Pulmonary artery endothelial cell (primary cell): Measurements from ENCODE around the gene FAM3B. TPM values are rescaled to one million over a fixed set of nuclear protein-coding genes. Genes with fewer than 3 reads are reported as not detected.

ENCODE experiments used
- DNase-seq: peaks from one replicate; pipeline ENCODE4 v3.0.0-alpha.2; 2011; ENCODE audit warnings: low read depth, low spot score
- total RNA-seq: library from RNA; depleted of rRNA; stranded (reverse); fragments of >200 nt; gene quantifications from 2 replicates; pipeline ENCODE4 v1.2.3, GENCODE V29; 2014

The FAM3B gene
- total RNA-seq, 1 donor from 2014 or later: not detected

DNA sequence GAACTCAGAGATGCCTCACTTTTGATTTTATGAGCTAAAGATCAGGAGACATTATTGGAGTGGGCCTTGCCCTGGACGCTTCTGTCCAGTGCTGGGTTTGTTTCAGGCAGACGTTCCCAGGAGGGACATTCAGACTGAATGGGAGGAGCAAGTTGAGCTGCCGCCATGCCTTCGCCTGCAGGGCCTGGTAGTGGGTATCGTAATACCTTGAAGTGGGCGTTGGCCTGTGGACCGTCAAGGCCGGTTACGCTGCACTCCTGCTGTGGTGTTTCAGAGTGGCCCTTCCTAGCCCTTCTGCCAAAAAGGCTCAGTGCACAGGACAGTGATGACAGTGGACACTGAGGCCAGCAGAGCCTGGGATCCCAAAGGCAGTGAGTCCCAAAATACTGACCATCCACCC lies 1.6 kb downstream of the FAM3B start:
- DNase-seq: no peak

DNA sequence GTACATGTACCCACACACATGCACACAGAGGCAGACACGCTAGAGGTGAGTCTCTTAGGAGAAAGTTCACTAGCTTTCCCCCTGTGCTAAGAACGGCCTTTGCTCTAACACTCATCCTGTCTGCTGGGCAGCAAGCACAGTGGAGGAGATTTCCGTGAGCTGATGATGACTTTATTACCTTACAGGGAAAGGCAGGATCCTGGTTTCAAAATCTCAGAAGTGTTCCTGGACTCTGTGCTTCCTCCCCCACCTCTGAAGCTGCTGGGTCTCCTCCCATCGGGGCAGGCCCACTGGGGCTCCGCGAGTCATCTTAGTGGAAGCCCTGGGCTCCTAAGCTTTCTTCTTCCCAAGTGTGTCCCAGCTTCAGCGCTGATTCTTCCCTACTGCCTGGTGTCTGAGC lies 2.7 kb downstream of the FAM3B start:
- no peak for DNase-seq

DNA sequence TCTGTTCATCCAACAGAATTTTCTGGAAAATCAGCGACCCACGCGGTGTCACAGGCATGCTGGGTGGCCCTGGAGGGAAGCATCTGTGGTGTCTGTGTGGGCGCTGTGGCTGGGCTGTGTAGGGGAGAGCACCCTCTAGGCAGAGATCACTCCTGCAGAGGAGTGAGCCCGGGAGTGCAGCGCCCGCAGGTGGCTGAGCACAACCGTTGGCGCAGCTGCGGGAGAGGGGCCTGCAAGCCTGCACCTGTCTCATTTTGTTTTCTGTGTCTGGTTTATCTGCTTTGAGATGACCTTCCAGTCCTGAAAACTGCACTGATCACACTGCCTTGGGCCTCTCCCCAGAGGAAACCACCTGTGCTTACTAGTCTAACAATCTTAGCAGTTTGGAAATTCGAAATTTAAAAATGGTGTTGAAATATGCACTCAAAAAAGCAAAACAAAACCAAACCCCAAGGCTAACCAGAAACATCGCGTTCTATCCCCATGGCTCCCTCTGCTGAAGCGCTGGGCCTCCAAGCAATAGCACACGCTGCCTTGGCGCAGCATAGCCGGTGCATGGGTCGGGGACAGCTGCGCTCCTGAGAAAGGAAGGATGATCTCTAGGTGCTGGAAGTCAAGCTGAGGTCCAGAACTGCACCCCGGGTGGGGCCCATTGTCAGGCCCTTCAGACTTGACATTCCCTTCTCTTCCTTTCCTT lies 4.8 kb downstream of the FAM3B start:
- DNase-seq: no peak

DNA sequence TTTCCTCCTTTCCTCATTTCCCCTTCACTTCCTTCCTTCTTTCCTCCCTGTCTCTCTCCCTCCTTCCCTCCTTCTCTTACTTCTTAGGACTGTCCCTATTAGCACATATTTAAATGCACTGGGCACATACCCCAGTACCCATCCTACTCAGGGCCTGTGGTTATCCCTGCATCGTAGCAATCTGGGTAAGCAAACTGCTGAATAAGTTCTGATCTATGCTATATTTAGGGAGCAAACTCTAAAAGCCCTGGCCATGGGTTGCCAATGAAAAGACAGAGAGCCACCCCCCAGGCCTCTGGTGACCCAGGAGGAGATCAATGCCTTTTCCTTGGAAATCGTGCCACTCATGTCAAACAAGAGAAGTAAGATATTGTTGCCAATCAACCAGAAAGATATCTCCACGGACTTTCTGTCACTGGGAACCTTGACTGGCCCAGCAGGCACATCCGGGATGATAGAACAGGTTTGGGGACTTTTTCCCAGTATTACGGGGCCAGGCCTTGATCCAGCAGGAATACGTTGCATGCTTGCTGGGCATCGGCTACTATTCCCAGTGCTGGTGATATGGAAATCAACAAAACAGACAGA lies 5.4 kb downstream of the FAM3B start:
- no peak for DNase-seq

GRCh38 chr21:41322496-41323382 lies 6.1 kb downstream of the FAM3B start:
- no peak for DNase-seq

DNA sequence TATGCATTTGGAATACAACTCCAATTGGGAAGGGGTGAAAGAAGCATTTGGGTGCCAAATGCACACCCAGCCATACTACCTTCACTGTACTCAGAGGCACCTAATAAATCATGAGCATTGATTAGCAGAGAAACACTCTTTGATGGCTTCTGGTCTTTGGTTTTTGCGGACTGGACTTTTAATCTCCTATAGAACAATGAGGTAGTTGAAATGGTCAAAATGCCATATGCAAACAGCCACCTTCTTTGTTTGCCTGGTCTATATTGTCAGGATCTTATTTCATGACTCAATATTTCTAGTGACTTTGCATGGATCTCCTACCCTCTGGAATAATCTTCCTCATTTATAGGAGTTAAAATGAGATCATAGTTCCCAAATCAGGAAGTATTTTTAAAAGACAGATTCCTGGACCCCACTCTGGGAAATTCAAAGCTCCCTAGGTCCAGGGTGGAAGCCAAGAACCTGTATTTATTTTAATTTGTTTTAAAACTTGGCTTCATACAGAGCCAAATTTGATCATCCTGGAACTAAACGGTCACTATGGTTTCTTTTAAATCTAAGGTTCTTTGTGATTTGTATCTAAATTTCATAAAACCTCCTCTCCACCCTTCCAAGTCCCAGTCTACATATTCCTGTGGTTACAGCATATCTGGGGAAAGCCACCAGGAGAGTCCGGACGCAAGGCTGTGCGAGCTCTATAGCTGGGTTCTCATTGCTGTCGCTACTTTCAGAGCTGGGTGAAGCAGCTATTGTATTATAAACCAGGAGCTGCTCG lies 8.7 kb downstream of the FAM3B start:
- no peak for DNase-seq

DNA sequence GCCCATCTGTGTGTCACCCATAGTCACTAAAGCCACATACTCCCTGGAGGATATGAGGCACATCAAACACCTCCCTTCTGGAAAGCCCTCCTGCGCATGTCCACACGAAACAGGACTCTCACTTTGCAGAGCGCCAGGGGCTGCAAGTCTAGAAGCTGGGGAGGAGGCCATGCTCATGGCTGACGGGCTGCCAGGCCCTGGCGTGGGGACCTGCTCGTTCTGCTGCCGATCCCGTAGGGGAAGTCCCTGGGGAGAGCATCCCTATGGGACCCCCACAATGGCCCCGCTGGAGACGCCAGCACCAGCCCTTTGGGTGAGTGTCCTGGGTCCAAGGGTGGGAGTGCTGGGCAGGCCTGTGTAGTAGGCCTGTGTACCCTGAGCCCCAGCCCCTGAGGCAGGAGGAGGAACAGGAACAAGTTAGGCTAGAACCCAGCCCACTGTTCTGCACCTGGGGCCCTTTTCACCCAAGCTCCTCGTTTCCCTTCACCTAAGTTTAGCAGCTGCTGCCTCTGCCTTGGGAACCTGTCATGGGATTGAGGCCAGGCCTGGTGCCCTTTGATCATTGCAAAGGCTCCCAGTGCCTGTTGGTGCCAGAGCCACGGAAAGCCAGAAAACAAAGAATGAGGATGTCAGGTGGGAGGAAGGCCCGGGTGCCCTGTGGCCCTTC lies 9.9 kb downstream of the FAM3B start:
- DNase-seq: no peak

GRCh38 chr21:41327753-41328152 lies 11.2 kb downstream of the FAM3B start:
- DNase-seq: no peak

DNA sequence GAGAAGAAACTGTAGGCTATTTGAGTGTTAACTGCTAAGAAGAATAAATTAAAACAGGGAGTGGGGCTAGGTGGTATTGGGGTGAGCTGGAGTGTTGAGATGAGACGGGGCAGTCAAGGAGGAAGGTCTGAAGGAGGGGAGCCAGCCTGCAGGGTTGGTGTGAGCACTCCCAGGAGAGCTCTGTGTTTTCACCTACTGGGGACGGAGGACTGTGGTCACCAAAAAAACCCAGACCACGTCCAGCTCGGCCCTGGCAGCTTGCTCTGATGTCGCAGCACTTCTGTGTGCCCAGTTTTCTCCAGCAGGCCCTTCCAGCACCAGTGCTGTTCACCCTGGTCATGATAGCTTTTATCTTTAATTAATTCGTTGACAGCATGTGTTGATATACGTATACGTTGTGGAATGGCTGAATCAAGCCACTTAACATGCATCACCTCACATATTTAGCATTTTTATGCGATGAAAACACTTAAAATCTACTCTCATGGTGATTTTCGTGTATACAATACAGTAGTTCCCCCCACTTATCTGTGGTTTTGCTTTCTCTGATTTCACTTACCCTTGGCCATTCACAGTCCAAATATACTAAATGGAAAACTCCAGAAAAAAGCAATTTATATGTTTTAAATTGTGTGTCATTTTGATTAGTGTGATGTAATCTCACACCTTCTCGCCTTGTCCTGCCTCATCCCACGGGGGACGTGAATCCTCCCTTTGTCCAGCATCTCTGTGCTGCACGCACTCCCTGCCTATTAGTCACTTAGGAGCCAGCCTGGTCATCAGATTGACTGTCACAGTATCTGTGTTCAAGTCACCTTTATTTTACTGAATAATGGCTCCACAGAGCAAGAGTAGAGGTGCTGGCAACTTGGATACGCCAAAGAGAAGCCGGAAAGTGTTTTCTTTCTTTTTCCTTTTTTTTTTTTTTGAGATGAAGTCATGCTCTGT lies 12.3 kb downstream of the FAM3B start:
- DNase-seq: no peak

GRCh38 chr21:41333752-41334151 lies 17.2 kb downstream of the FAM3B start:
- DNase-seq: no peak

GRCh38 chr21:41337515-41337914 lies 20.9 kb downstream of the FAM3B start:
- no peak for DNase-seq

DNA sequence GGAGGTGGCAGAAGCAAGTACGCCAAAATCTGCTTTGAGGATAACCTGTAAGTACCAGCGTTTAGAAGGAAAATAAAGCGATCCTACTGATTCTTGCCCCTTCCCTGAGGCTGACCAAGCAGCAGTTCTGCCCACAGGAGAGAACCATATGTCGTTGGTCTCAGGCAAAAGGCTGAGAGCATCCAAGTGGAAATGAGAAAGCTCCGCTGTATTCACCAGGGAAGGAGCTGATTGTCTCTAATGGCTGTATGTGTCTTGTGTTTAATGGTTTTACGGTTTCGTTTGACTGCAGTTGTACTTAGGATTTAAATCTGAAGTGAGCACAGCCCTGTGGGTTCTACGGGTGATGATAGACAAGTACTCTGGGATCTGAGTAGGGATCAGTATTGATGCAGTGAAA lies 21.9 kb downstream of the FAM3B start:
- DNase-seq: no peak

- DNase-seq: no peak
These were observed 25.4 kb downstream of the FAM3B start for GRCh38 chr21:41342035-41342434.

- DNase-seq: no peak
These were observed 27.5 kb downstream of the FAM3B start for GRCh38 chr21:41344146-41344545.

- DNase-seq: no peak
These were observed 28.8 kb downstream of the FAM3B start for GRCh38 chr21:41345356-41345755.

DNA sequence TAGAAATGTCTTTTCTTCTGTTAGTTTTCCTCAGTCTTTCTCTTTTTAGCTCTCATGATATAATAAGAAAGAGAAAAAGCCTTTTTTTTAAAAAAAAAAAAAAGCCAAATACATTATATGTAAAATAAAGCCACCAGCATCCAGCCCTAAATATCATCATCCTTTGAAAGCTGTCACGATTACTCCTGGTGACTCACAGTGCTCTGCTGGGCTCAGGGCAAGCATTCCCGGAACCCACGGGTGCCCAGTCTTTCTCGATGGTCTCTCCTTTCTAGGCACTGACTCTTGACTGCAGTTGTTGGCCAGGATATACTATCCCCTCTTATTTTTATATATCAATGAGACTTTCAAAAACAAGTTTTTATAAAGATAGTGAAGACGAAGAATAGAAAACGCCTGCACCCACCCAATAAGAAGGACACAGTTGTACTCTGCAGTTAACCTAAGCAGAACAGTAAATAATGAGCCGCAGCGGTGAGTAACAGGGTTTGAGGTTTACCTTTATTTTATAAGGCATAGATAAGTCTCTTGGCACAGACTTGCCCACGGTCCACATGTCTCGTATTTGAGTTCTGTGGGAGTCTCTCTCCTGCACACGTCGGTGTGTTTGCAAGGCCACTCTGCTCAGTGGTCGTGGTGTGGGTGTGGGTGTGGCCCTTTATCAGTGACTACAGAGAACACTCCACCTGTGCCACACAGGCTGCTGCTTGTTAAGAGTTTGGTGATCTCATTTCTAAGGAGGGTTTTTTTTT lies 29.5 kb downstream of the FAM3B start:
- DNase-seq: no peak

DNA sequence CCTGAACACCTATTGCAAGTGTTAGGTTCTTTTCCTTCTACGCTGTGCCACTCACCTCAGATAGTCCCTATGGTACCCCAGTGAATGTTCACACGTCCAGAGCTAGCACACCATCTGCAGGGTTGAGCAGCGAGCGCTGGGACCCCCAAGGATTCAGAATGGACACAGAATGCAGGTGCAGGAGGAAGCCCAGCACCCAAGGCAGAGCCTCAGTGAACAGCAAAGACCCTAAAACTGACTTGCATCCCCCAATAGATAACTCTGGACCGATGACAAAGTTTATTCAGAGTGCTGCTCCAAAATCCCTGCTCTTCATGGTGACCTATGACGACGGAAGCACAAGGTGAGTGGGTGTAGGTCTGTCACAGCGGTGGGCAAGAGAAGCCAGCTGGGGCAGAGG lies 30.2 kb downstream of the FAM3B start:
- DNase-seq: no peak

- no peak for DNase-seq
These were observed 31.8 kb downstream of the FAM3B start for GRCh38 chr21:41348434-41348833.

DNA sequence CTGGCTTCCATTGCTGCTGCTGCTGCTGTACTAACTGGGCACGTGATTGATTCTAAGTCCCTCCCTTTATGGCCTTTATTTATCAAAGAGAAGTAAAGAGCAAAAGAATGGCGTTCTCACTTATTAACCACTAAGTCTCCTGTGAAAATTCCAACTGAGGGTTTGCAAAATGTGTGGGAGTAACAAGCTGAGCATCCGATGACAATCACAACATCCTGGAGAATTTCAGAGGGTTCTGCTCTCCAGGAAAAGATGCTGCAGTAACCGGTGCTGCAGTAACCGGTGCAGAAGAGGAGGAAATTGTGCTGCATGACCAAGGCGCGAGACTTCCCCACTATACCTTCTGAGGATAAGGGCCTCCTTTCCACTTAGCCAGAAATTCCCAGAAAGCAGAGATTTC lies 32.5 kb downstream of the FAM3B start:
- DNase-seq: no peak
